ENCODE results near the gene FATE1.

DNA sequence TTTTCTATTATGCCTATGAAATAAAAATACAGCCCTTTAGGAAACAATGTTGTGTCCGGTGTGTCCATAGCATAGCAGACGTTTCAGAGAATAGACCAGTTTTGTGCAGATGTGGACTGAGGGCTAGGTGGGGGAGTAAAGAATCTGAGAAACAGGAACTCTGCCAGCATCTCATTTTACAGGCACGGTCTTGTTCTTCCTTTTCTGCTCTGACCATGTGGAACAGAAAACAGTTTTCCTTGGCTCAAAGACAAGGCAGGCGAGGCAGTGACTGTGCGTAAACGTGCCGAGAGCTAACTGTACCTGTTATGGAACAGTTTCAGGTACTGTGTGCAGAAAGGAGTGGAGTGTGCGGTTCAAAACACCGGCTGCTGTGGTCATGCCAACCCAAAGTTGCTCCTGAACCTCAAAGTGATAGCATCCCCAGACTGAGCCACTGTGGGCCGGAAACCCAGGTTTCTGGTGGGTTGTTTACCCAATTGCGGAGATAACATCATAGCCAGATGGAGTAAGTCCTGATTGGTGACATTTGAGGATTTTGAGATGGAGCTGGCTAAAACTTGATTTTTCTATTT lies 38.9 kb downstream of the FATE1 start:
- TF ChIP-seq, protein P1, sequence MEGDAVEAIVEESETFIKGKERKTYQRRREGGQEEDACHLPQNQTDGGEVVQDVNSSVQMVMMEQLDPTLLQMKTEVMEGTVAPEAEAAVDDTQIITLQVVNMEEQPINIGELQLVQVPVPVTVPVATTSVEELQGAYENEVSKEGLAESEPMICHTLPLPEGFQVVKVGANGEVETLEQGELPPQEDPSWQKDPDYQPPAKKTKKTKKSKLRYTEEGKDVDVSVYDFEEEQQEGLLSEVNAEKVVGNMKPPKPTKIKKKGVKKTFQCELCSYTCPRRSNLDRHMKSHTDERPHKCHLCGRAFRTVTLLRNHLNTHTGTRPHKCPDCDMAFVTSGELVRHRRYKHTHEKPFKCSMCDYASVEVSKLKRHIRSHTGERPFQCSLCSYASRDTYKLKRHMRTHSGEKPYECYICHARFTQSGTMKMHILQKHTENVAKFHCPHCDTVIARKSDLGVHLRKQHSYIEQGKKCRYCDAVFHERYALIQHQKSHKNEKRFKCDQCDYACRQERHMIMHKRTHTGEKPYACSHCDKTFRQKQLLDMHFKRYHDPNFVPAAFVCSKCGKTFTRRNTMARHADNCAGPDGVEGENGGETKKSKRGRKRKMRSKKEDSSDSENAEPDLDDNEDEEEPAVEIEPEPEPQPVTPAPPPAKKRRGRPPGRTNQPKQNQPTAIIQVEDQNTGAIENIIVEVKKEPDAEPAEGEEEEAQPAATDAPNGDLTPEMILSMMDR (IDR thresholded peaks at IDR 0.05; ENCODE audit: insufficient read depth, low read depth, low read length), result no peak
- no peak for TF ChIP-seq EZH2 (IDR thresholded peaks at IDR 0.05; ENCODE audit: insufficient read depth, low read length)
